H1 (cell line): ENCODE data around the gene ZDHHC22. TPM values are rescaled to one million over a fixed set of nuclear protein-coding genes. Genes with fewer than 3 reads are reported as not detected.

Source experiments
- BRCA1 ChIP-seq: IDR thresholded peaks from 2 replicates; pipeline ENCODE4 v1.6.1; 2012; ENCODE audit warnings: low read depth, low read length, improper control_type of control experiment
- RBBP5 ChIP-seq: IDR thresholded peaks from 2 replicates; pipeline ENCODE4 v1.7.1; 2012; ENCODE audit warnings: low read depth, mild to moderate bottlenecking, inconsistent platforms, low read length, moderate library complexity, borderline replicate concordance
- polyA plus RNA-seq, 7 experiments: library from polyadenylated mRNA; depleted of rRNA in 3 of 7; stranded (reverse) in 5 of 7; unstranded in 2 of 7; fragments of >200 nt in 5 of 7; fragments of 200-250 nt in 2 of 7; gene quantifications; 1 replicate in 5 of 7; 2 replicates in 1 of 7; 4 replicates in 1 of 7; pipeline versions ENCODE4 v1.2.1 to v1.2.3, GENCODE V29; 2011 to 2013; ENCODE audit warnings: missing spikeins in 2 of 7, mixed read lengths in 2 of 7
- total RNA-seq: library from RNA; stranded (reverse); fragmentation: NEBNext Ultra II Directional; extraction: Animal tissue kit (Norgen Biotek cat#: 25700); gene quantifications from 2 replicates; pipeline ENCODE4 v1.2.1, GENCODE V29; 2021
- TF ChIP-seq, protein P1 (sequence below): fragments of 300-600 bp; sonication (generic); IDR thresholded peaks from 2 replicates; pipeline ENCODE4 v1.7.1; 2012; ENCODE audit warnings: low read length, moderate library complexity, mild to moderate bottlenecking, inconsistent platforms; ENCODE audit not compliant: insufficient replicate concordance

The ZDHHC22 gene
- total and polyA plus RNA-seq, 2 of the 8 experiments (the other 6 are each of a cell fraction or from before 2014, with no cell fraction given) = 23.8 to 55.2 TPM

DNA sequence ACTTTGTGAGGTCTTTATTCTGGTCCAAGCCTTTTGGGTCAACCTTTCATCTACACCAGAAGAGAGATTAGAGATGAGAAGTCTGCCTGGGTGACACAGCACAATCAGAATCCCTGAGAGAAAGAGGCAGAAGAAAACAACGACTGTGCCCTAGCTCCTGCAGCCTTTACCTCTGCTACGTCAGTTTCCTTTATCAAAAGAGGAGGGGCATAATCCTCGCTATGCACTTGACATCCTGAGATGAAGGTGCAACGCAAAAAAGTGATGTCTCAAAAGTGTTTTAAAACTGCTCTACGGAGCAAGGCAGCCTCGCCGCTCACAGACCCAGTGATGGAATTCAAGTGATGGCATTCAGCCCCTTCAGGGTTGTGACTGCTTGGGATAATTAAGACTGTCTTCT is 21.7 kb downstream of the ZDHHC22 start (continued):
- TF ChIP-seq, protein P1, sequence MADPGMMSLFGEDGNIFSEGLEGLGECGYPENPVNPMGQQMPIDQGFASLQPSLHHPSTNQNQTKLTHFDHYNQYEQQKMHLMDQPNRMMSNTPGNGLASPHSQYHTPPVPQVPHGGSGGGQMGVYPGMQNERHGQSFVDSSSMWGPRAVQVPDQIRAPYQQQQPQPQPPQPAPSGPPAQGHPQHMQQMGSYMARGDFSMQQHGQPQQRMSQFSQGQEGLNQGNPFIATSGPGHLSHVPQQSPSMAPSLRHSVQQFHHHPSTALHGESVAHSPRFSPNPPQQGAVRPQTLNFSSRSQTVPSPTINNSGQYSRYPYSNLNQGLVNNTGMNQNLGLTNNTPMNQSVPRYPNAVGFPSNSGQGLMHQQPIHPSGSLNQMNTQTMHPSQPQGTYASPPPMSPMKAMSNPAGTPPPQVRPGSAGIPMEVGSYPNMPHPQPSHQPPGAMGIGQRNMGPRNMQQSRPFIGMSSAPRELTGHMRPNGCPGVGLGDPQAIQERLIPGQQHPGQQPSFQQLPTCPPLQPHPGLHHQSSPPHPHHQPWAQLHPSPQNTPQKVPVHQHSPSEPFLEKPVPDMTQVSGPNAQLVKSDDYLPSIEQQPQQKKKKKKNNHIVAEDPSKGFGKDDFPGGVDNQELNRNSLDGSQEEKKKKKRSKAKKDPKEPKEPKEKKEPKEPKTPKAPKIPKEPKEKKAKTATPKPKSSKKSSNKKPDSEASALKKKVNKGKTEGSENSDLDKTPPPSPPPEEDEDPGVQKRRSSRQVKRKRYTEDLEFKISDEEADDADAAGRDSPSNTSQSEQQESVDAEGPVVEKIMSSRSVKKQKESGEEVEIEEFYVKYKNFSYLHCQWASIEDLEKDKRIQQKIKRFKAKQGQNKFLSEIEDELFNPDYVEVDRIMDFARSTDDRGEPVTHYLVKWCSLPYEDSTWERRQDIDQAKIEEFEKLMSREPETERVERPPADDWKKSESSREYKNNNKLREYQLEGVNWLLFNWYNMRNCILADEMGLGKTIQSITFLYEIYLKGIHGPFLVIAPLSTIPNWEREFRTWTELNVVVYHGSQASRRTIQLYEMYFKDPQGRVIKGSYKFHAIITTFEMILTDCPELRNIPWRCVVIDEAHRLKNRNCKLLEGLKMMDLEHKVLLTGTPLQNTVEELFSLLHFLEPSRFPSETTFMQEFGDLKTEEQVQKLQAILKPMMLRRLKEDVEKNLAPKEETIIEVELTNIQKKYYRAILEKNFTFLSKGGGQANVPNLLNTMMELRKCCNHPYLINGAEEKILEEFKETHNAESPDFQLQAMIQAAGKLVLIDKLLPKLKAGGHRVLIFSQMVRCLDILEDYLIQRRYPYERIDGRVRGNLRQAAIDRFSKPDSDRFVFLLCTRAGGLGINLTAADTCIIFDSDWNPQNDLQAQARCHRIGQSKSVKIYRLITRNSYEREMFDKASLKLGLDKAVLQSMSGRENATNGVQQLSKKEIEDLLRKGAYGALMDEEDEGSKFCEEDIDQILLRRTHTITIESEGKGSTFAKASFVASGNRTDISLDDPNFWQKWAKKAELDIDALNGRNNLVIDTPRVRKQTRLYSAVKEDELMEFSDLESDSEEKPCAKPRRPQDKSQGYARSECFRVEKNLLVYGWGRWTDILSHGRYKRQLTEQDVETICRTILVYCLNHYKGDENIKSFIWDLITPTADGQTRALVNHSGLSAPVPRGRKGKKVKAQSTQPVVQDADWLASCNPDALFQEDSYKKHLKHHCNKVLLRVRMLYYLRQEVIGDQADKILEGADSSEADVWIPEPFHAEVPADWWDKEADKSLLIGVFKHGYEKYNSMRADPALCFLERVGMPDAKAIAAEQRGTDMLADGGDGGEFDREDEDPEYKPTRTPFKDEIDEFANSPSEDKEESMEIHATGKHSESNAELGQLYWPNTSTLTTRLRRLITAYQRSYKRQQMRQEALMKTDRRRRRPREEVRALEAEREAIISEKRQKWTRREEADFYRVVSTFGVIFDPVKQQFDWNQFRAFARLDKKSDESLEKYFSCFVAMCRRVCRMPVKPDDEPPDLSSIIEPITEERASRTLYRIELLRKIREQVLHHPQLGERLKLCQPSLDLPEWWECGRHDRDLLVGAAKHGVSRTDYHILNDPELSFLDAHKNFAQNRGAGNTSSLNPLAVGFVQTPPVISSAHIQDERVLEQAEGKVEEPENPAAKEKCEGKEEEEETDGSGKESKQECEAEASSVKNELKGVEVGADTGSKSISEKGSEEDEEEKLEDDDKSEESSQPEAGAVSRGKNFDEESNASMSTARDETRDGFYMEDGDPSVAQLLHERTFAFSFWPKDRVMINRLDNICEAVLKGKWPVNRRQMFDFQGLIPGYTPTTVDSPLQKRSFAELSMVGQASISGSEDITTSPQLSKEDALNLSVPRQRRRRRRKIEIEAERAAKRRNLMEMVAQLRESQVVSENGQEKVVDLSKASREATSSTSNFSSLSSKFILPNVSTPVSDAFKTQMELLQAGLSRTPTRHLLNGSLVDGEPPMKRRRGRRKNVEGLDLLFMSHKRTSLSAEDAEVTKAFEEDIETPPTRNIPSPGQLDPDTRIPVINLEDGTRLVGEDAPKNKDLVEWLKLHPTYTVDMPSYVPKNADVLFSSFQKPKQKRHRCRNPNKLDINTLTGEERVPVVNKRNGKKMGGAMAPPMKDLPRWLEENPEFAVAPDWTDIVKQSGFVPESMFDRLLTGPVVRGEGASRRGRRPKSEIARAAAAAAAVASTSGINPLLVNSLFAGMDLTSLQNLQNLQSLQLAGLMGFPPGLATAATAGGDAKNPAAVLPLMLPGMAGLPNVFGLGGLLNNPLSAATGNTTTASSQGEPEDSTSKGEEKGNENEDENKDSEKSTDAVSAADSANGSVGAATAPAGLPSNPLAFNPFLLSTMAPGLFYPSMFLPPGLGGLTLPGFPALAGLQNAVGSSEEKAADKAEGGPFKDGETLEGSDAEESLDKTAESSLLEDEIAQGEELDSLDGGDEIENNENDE = no peak
- TF ChIP-seq RBBP5 = no peak
- no peak for TF ChIP-seq BRCA1
